Keratinocyte (primary cell): ENCODE data around the gene NUP210. TPM values are rescaled to one million over a fixed set of nuclear protein-coding genes. Genes with fewer than 3 reads are reported as not detected.

Experiments
- DNase-seq: peaks from one replicate; pipeline ENCODE4 v3.0.0-alpha.2; 2011; ENCODE audit warnings: low read depth, missing footprints, low spot score
- FAIRE-seq: peaks from 2 replicates; lab custom pipeline; 2011; peaks lifted over from hg19 to GRCh38; lab: Jason Lieb, UNC
- H2AFZ ChIP-seq: 2 replicates; pipeline ENCODE4 v1.6.0; 2012; ENCODE audit warnings: low read length, control low read depth, inconsistent platforms; ENCODE audit not compliant: control insufficient read depth
- H3K27ac ChIP-seq: 2 replicates; pipeline ENCODE4 v1.5.1; 2011; ENCODE audit warnings: low read length; ENCODE audit not compliant: control insufficient read depth, insufficient read depth
- H3K27me3 ChIP-seq: 3 replicates; pipeline ENCODE4 v1.6.0; 2011; ENCODE audit warnings: low read length; ENCODE audit not compliant: control insufficient read depth, insufficient read depth; ENCODE audit errors: extremely low read depth
- H3K36me3 ChIP-seq, 2 experiments: 2 replicates in 1 of 2; 3 replicates in 1 of 2; pipeline ENCODE4 v1.5.1; 2011; ENCODE audit warnings: low read length in 2 of 2, mild to moderate bottlenecking in 1 of 2; ENCODE audit not compliant: control insufficient read depth in 2 of 2, insufficient read depth in 2 of 2; ENCODE audit errors: extremely low read depth in 1 of 2
- H3K4me1 ChIP-seq: 3 replicates; pipeline ENCODE4 v1.5.1; 2011; ENCODE audit warnings: low read length; ENCODE audit not compliant: control insufficient read depth, insufficient read depth; ENCODE audit errors: extremely low read depth
- H3K4me2 ChIP-seq: 3 replicates; pipeline ENCODE4 v1.6.0; 2011; ENCODE audit warnings: low read depth, low read length; ENCODE audit not compliant: control insufficient read depth, insufficient read depth; ENCODE audit errors: extremely low read depth
- H3K4me3 ChIP-seq, 3 experiments: fragments of 200-600 bp in 1 of 3; sonication (generic) in 1 of 3; 2 replicates in 2 of 3; 3 replicates in 1 of 3; pipeline ENCODE4 v1.5.1; 2011 to 2016; ENCODE audit warnings: low read length in 3 of 3, mild to moderate bottlenecking in 3 of 3, control low read depth in 2 of 3, inconsistent platforms in 1 of 3, low read depth in 1 of 3, mixed read lengths in 1 of 3, mixed run types in 1 of 3, moderate library complexity in 1 of 3; ENCODE audit not compliant: control insufficient read depth in 2 of 3, insufficient read depth in 2 of 3; ENCODE audit errors: extremely low read depth in 1 of 3
- H3K79me2 ChIP-seq: 2 replicates; pipeline ENCODE4 v1.6.0; 2012; ENCODE audit warnings: low read length; ENCODE audit not compliant: control insufficient read depth, insufficient read depth
- H3K9ac ChIP-seq: 3 replicates; pipeline ENCODE4 v1.6.0; 2011; ENCODE audit warnings: low read length; ENCODE audit not compliant: control insufficient read depth, insufficient read depth; ENCODE audit errors: extremely low read depth
- H3K9me1 ChIP-seq: 3 replicates; pipeline ENCODE4 v1.6.0; 2011; ENCODE audit warnings: low read length; ENCODE audit not compliant: control insufficient read depth, insufficient read depth; ENCODE audit errors: extremely low read depth
- H3K9me3 ChIP-seq: 2 replicates; pipeline ENCODE4 v1.5.1; 2012; ENCODE audit warnings: low read depth, low read length; ENCODE audit not compliant: control insufficient read depth
- H4K20me1 ChIP-seq: 3 replicates; pipeline ENCODE4 v1.6.0; 2011; ENCODE audit warnings: low read length; ENCODE audit not compliant: control insufficient read depth, insufficient read depth; ENCODE audit errors: extremely low read depth
- EZH2 ChIP-seq: IDR thresholded peaks from one replicate; pipeline ENCODE4 v1.6.1; 2012; ENCODE audit warnings: inconsistent platforms, mild to moderate bottlenecking, low read length, moderate library complexity
- dilution Hi-C: fragments of 300-500 bp; cut with MboI; formaldehyde crosslinking; loops from one replicate; pipeline ENCODE4 v1.7.0; 2020; ENCODE audit warnings: low sequenced_read_pairs; ENCODE audit not compliant: extremely low pct_ligation_motif_present
- polyA plus RNA-seq, 5 experiments: library from polyadenylated mRNA; depleted of rRNA in 3 of 5; stranded (reverse) in 3 of 5; stranded (forward) in 1 of 5; unstranded in 1 of 5; fragments of >200 nt; gene quantifications; 1 replicate in 1 of 5; 2 replicates in 3 of 5; 3 replicates in 1 of 5; pipeline versions ENCODE4 v1.2.1 to v1.2.3, GENCODE V29; 2011 to 2012; ENCODE audit warnings: missing spikeins in 2 of 5, low read depth in 1 of 5, low replicate concordance in 1 of 5
- TF ChIP-seq, protein P1 (sequence below), 3 experiments: IDR thresholded peaks in 1 of 3; conservative IDR thresholded peaks in 1 of 3; optimal IDR thresholded peaks in 1 of 3; 2 replicates in 2 of 3; 3 replicates in 1 of 3; pipeline versions ENCODE3 to v1.5.1; 2011; ENCODE audit warnings: low read length in 3 of 3, mild to moderate bottlenecking in 3 of 3, moderate library complexity in 2 of 3, control low read depth in 1 of 3, inconsistent platforms in 1 of 3; ENCODE audit not compliant: insufficient read depth in 2 of 3; ENCODE audit errors: extremely low read depth in 1 of 3

Gene NUP210
- polyA plus RNA-seq, 1 donor (not counting 4 experiments of a cell fraction or from before 2014, with no cell fraction given) = 0.01 TPM

DNA sequence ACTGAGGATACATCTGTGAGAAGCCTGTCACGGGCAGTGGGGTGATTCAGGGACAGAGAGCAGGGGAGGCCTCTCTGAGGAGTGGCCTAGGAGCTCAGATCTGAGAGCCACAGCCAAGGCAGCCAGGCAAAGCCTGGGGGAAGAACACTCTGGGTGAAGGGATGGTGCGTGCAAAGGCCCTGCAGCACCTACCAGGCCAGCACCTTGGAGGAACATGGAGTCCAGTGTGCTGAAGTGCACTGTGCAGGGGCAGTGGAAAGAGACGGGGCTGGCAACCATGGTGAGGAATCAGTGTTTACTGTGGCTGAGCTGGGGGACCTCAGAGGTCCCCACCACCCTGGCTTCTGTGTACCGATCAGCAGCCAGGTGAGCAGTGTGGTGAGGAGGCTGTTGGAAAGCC lies 48.0 kb downstream of the NUP210 start:
- H3K9me1 ChIP-seq = no peaks in the 10 kb centered on the region
- TF ChIP-seq, protein P1, sequence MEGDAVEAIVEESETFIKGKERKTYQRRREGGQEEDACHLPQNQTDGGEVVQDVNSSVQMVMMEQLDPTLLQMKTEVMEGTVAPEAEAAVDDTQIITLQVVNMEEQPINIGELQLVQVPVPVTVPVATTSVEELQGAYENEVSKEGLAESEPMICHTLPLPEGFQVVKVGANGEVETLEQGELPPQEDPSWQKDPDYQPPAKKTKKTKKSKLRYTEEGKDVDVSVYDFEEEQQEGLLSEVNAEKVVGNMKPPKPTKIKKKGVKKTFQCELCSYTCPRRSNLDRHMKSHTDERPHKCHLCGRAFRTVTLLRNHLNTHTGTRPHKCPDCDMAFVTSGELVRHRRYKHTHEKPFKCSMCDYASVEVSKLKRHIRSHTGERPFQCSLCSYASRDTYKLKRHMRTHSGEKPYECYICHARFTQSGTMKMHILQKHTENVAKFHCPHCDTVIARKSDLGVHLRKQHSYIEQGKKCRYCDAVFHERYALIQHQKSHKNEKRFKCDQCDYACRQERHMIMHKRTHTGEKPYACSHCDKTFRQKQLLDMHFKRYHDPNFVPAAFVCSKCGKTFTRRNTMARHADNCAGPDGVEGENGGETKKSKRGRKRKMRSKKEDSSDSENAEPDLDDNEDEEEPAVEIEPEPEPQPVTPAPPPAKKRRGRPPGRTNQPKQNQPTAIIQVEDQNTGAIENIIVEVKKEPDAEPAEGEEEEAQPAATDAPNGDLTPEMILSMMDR (optimal IDR thresholded peaks at IDR 0.05 in 1 of 3, IDR thresholded peaks at IDR 0.05 in 1 of 3, conservative IDR thresholded peaks at IDR 0.05 in 1 of 3; ENCODE audit: extremely low read depth in 1 of 3, insufficient read depth in 2 of 3, low read length in 3 of 3) = no peak
- no peak for TF ChIP-seq EZH2
- no peak overlapping the region for H2AFZ ChIP-seq
- H3K9ac ChIP-seq = no peak overlapping the region
- H3K9me3 ChIP-seq = no peaks in the 10 kb centered on the region
- H3K27ac ChIP-seq = no peak overlapping the region
- FAIRE-seq = no peak
- H3K4me3 ChIP-seq = no peak overlapping the region
- H3K79me2 ChIP-seq = no peaks in the 10 kb centered on the region
- no peaks in the 10 kb centered on the region for H3K4me1 ChIP-seq
- H3K27me3 ChIP-seq = peaks cover 24% of the 10 kb centered on the region
- no peaks in the 10 kb centered on the region for H4K20me1 ChIP-seq
- no peak overlapping the region for H3K4me2 ChIP-seq
- no peak for DNase-seq
- no peaks in the 10 kb centered on the region for H3K36me3 ChIP-seq
- dilution Hi-C loops = no loop called here

DNA sequence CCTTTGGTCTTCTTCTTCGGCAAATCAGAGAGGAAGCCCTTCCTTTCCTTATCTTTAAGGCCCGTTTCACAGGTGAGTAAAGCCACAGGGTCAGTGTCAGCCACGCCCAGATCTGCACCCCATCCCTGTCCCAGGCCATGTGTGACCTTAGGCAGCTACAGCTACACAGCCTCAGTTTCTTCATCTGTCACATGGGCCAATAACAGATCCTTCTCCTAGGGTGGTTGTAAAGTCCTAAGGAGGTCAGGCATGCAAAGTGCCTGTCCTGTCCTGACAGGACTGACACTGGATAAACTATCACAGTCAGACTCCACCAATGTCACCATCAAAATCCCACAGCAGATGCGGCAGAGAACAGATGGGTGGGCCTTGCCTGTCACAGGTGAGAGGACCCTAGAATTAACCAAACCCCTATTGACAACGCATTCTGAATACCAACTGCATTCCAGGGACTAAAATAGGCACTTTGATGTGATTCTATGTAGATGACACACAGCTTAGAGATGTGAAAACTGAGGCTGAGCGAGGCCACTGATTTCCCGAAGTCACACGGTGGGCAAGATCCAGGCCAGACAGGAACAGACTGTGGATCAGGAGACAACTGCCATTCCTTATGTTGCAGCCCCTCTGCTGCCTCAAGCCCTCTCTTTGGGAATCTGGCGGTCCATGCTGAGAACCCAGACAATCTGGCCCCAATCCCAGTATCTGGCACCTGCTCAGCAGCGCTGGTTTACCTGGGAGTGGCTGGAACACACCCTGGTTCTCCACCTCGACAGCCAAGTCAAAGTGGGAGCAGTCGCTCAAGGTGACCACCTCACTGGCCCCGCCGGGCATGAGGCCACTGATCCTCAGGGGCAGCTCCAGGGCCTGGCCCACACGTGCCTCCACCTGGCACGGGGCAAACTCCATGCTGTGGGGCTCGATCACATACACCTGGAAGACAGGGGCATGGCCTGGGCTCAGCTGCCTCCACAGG lies 48.7 kb downstream of the NUP210 start:
- H3K4me3 ChIP-seq = no peak overlapping the region
- no peak overlapping the region for H3K9ac ChIP-seq
- H3K36me3 ChIP-seq = no peaks in the 10 kb centered on the region
- no peaks in the 10 kb centered on the region for H3K79me2 ChIP-seq
- TF ChIP-seq EZH2 = no peak
- TF ChIP-seq, protein P1 (optimal IDR thresholded peaks at IDR 0.05 in 1 of 3, IDR thresholded peaks at IDR 0.05 in 1 of 3, conservative IDR thresholded peaks at IDR 0.05 in 1 of 3; ENCODE audit: extremely low read depth in 1 of 3, insufficient read depth in 2 of 3, low read length in 3 of 3) = no peak
- FAIRE-seq (no peak), DNase-seq (no peak)
- no peaks in the 10 kb centered on the region for H3K9me1 ChIP-seq
- dilution Hi-C loops = no loop called here
- no peaks in the 10 kb centered on the region for H3K9me3 ChIP-seq
- no peaks in the 10 kb centered on the region for H3K4me1 ChIP-seq
- H3K27ac ChIP-seq = no peak overlapping the region
- no peaks in the 10 kb centered on the region for H4K20me1 ChIP-seq
- H3K4me2 ChIP-seq = no peak overlapping the region
- H2AFZ ChIP-seq = no peak overlapping the region
- peaks cover 24% of the 10 kb centered on the region for H3K27me3 ChIP-seq
